ENCODE results near the gene ESPNL.
"Not testable (repeated sequence)": the region's sequence is repeated elsewhere in the genome, so short reads cannot be mapped to it uniquely, and the experiment has no call there.

ESPNL gene

DNA sequence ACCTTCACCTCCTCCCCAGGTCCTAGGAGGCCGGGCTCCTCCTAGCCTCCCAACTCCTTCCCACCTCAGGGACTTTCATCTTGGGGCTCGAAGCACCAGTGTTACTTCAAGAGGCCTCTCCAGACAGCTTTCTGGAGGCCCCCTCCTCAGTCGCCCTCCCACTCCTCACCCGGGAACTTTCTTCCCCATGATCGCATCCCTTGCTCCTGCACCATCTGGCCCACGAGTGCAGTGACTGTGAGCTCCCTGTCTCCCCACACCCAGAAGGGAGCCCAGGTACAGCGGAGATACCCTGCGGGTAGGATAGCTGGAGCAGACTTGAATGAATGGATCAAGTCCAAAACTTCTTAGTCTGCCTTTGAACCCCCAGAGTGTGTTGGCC lies 64.8 kb downstream of the ESPNL start:
- H3K4me3 ChIP-seq: no peak overlapping the region
- H3K27ac ChIP-seq: no peak overlapping the region

DNA sequence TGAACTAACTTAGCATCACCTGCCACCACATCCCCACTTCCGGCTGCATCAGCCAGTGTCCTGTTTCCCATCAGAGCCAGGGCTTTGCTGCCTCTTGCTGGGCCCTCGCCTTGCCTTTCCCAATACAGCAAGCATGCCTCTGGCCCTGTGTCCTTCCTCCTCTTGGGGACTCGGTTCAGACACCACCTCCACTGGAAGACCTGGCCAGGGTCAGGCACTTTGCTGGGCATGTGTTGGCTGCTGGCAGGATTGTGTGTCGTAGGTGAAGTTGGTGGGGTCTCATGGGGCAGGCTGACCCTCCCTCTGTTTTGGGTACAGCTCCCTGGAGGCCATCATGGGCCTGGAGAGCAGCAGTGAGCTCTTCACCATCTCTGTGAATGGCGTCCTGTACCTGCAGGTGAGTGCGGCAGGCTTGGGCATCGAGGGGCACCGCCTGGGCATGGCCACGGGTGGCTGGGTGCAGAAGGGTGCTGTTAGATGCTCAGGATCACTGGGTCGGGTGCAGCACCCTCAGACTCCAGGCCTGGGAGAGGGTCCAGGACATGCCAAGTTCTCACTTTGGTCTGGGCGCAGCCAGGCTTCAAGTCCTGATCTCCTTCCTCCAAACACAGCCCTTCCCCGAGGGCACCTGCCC lies 65.3 kb downstream of the ESPNL start:
- H3K4me3 ChIP-seq: no peak overlapping the region
- H3K27ac ChIP-seq: no peak overlapping the region

GRCh38 chr2:238166391-238167343 lies 66.5 kb downstream of the ESPNL start:
- no peak overlapping the region for H3K4me3 ChIP-seq
- no peak overlapping the region for H3K27ac ChIP-seq

- Histone ChIP-seq H3K4me3 (no peak overlapping the region), H3K27ac (no peak overlapping the region)
Measured at GRCh38 chr2:238167344-238167715, 67.2 kb downstream of the ESPNL start.

- Histone ChIP-seq H3K27ac (no peak overlapping the region), H3K4me3 (no peak overlapping the region)
Measured at GRCh38 chr2:238167761-238168160, 67.6 kb downstream of the ESPNL start.

DNA sequence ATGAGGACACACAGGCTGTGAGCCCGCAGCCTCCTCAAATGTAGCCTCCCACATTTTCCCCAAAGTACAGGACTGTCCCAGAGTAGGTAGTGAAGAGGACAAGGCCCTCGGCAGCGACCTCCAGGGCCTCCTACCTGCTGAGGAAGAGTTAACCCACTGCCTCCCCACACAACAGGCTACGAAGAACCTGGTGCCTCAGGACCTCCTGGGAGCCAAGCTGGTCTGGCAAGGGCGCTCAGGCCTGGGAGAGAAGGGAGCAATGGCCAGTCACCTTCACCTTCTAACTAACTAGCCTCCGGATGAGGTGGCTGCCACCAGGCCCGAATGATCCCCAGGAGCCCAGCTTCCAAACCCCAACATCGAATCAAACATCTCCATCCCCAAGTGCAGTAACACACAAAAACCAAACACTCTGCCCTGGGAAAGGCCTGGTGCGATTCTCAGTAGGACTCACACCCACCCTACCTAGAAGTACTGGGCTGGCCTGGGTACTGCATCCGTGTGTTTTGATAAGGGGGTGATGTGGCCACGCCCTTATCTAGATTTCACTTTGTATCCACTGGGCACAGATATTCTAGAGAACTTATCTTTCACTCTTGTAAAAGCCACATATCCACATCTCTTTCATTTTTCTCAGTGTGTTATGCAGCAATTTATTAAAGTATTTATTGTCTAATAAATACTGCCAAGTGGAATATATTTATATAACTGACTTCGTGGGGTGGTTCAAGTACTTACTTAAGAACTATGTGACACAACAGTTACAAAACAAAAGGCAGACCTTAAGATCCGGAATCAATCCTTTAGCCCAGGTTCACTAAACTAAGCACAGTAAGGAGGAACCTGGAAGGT lies 68.3 kb downstream of the ESPNL start:
- H3K27ac ChIP-seq: no peak overlapping the region

DNA sequence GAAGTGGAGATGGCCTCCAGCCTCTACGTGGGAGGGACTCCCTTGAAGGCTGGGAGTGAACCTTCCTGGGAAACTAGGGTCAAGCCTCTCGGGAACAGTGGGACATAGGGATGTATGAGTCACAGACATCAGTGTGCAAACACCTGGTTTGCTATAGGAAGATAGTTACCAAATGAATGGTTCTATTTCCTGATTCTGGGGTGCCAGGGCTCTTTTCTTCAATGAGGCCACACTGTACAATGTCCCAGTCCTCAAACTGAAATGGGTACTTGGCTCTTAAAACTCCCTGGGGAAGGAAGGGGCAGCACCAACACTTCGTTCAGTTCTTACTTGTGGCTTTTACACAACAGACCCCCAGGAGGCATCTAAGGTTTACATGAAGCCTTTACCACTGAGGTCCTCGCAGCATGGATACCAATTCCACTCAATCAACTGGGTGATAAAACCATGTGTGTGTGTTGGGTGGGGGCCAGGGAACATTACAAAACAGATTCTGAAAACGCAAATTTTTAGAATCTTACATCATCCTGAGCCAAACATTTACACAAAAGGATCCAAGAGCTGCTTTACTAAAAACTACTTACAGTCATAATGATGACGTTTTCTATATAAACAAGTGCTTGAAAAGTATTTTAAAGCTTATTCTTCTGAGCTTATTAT lies 69.0 kb downstream of the ESPNL start:
- H3K27ac ChIP-seq: peak overlapping the region in 4 of 21 experiments; percentile 6 to 27 (median 14)

More for the DNA sequence above, 68.3 kb downstream of the ESPNL start:
- no peak overlapping the region for H3K4me3 ChIP-seq

GRCh38 chr2:238169708-238170251 lies 69.6 kb downstream of the ESPNL start:
- no peak overlapping the region for H3K4me3 ChIP-seq
- H3K27ac ChIP-seq: peak overlapping the region in 7 of 21 experiments; percentile 6 to 59 (median 23)

More for the DNA sequence above, 69.0 kb downstream of the ESPNL start:
- H3K4me3 ChIP-seq: no peak overlapping the region

DNA sequence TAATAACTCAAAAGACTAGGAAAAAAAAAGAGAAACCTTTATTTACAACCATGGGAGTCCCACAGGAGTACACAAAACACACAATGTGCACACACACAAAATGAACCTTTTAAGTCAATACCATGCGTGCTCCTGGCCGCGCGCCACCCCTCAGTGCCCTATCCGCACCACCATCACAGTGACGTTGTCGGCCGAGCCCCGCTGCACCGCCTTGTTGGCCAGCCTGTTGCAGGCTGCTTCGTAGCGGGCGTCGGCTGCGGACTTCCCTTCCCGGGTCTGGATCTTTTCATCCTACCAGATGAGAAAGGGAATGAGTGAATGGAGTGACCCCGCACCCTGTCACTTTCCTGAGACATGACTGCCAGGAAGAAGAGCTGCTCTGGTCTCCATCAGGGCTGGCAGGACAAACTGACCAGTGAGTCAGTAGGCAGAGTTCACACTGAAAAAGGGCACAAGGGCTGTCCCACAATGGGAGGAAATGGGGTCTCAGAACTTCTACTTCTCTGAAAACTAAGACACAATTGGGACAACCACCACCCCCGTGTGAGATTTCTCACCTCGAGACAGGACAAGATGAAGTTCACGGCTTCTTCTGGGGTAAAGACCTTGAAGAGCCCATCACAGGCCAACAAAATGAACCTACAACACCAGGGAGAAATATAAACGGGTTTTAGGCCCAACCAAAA lies 70.4 kb downstream of the ESPNL start:
- H3K27ac ChIP-seq: peak overlapping the region in 6 of 21 experiments; percentile 8 to 59 (median 26)
- H3K4me3 ChIP-seq: no peak overlapping the region

GRCh38 chr2:238171072-238171431 lies 70.9 kb downstream of the ESPNL start:
- peak overlapping the region in 1 of 21 experiments; percentile 26 for H3K27ac ChIP-seq
- H3K4me3 ChIP-seq: not testable (repeated sequence)

DNA sequence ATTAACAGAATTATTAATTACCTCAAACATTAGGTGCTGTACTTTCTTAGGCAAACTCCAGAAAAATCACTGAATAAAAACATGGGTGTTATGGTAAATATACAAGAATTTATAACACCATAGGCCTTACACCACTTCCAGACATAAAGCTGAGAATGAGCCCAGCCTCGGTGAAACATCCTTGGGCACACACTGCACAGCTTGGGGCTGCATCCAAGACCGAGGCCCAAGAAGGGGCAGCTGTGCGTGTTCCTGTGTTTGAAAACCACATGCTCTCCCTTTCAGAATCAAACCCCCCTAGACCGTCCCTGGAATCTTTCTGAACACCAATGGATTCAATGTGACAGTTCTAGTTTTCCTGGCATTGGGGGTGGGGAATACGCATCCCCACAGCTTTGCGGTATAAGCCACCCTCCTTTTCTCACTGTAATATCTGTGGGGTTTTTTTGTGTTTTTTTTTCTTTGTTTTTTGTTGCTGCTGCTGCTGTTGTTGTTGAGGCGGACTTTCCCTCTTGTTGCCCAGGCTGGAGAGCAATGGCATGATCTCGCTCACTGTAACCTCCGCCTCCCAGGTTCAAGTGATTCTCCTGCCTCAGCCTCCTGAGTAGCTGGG lies 71.5 kb downstream of the ESPNL start:
- Histone ChIP-seq H3K4me3 (no peak overlapping the region), H3K27ac (no peak overlapping the region)

- H3K4me3 ChIP-seq: no peak overlapping the region
- H3K27ac ChIP-seq: no peak overlapping the region
Measured at GRCh38 chr2:238172439-238172838, 72.3 kb downstream of the ESPNL start.

DNA sequence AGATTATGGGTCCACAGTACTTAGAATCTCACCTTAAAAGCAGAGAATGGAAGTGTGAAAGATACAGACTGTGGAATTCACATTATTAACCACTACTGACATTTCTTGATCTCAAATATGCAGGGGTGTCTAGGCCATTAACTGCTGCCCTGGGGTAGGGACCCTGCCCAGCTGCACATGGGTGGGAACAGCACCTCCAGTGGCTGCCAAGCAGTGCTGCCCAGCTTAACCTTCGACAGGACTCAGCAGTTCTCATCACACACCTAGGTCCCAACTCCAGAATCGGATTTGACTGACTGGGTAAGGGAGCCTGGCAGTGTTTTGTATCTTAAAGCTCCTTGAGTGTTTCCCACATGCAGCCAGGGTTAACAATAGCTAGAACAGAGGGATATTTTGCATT lies 73.6 kb downstream of the ESPNL start:
- Histone ChIP-seq H3K27ac (no peak overlapping the region), H3K4me3 (no peak overlapping the region)

- no peak overlapping the region for H3K27ac ChIP-seq
- no peak overlapping the region for H3K4me3 ChIP-seq
Measured at GRCh38 chr2:238174291-238174690, 74.2 kb downstream of the ESPNL start.

DNA sequence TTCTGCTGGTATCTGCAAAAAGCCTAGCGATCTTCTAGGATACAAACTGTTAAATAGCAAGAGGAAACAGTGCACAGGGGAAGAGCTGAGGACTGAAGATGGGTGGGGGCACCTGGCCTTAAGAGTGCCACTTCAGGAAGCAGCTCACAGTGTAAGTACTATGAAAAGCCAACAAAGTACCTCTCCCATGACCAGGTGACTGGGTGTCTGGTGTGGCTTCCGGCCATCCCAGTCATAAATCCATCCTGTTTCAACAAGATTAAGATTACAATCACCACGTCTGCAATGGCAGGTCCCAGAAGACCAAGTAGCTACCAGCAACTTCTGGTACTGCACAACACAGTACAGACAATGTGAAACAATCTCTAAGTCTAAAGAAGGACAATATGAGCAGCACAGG lies 74.6 kb downstream of the ESPNL start:
- H3K27ac ChIP-seq: no peak overlapping the region
- H3K4me3 ChIP-seq: no peak overlapping the region

GRCh38 chr2:238176613-238177012 lies 76.5 kb downstream of the ESPNL start:
- no peak overlapping the region for H3K27ac ChIP-seq
- no peak overlapping the region for H3K4me3 ChIP-seq

GRCh38 chr2:238180554-238180953 lies 80.4 kb downstream of the ESPNL start:
- Histone ChIP-seq H3K4me3 (no peak overlapping the region), H3K27ac (no peak overlapping the region)

GRCh38 chr2:238182362-238182761 lies 82.2 kb downstream of the ESPNL start:
- Histone ChIP-seq H3K27ac (no peak overlapping the region), H3K4me3 (no peak overlapping the region)
